Testis (tissue), 3 donors: Measurements from ENCODE around the gene ANTXR1. TPM values are rescaled to one million over a fixed set of nuclear protein-coding genes. Genes with fewer than 3 reads are reported as not detected.

Source experiments
- DNase-seq: peaks from one replicate; pipeline ENCODE4 v3.0.0-alpha.2; 2019
- H3K27ac ChIP-seq, 2 donors: fragments of 200-600 bp; sonication (generic); one replicate each; pipeline ENCODE4 v1.5.1; 2019
- H3K27me3 ChIP-seq: fragments of 200-600 bp; sonication (generic); one replicate; pipeline ENCODE4 v1.5.1; 2019
- H3K36me3 ChIP-seq: fragments of 200-600 bp; sonication (generic); one replicate; pipeline ENCODE4 v1.5.1; 2017; ENCODE audit warnings: low read depth; ENCODE audit errors: missing control alignments
- H3K4me1 ChIP-seq: fragments of 200-600 bp; sonication (generic); one replicate; pipeline ENCODE4 v1.5.1; 2019
- H3K4me3 ChIP-seq, 2 donors: fragments of 200-600 bp; sonication (generic); one replicate each; pipeline ENCODE4 v1.5.1; 2017 to 2019
- H3K9me3 ChIP-seq: fragments of 200-600 bp; sonication (generic); one replicate; pipeline ENCODE4 v1.5.1; 2017
- CTCF ChIP-seq, 3 experiments: fragments of 450-650 bp in 2 of 3; fragments of 200-600 bp in 1 of 3; sonication (generic) in 1 of 3; IDR thresholded peaks; one replicate each; pipeline ENCODE4 v1.5.1; 2016 to 2019; ENCODE audit warnings: antibody characterized with exemption in 3 of 3, mild to moderate bottlenecking in 2 of 3, moderate library complexity in 1 of 3
- POLR2A ChIP-seq: fragments of 450-650 bp; IDR thresholded peaks from one replicate; pipeline ENCODE4 v1.6.1; 2017; ENCODE audit warnings: antibody characterized with exemption, mild to moderate bottlenecking, moderate library complexity
- WGBS, 2 donors: methylation state at CpG; one replicate each; pipeline ENCODE4 v1.1.5; 2018; 5-methylcytosine and 5-hydroxymethylcytosine counted together
- intact Hi-C: fragments of 100-400 bp; cut with DNase I; formaldehyde crosslinking; loops from one replicate; pipeline ENCODE4 v1.15.1; 2023; ENCODE audit warnings: low total_unique reads
- polyA plus RNA-seq: library from polyadenylated mRNA; stranded (reverse); fragments of 350-450 nt; fragmentation: Illumina TruSeq; extraction: RNeasy Lipid Tissue Mini Kit (QIAGEN cat#74804); gene quantifications from one replicate; pipeline ENCODE4 v1.2.3, GENCODE V29; 2014; ENCODE audit warnings: low read depth, low replicate concordance; ENCODE audit not compliant: insufficient read depth
- total RNA-seq, 2 donors: library from RNA; depleted of rRNA; stranded (reverse); fragments of >200 nt; gene quantifications; one replicate each; pipeline ENCODE4 v1.2.3, GENCODE V29; 2016

Gene ANTXR1
- total and polyA plus RNA-seq, 3 donors from 2014 or later, result 16.6 to 35.7 (median 20.1) TPM

GRCh38 chr2:69222953-69223658 is 210.1 kb downstream of the ANTXR1 start:
- Histone ChIP-seq H3K4me3 (no peak overlapping the region), H3K27ac (no peak overlapping the region), H3K36me3 (no peaks in the 10 kb centered on the region), H3K27me3 (no peaks in the 10 kb centered on the region), H3K4me1 (peaks cover 7% of the 10 kb centered on the region), H3K9me3 (no peaks in the 10 kb centered on the region)
- WGBS, 2 donors, result 82 to 83% methylated on average over 3 of the region's 3 CpGs
- no peak for DNase-seq
- TF ChIP-seq CTCF (IDR thresholded peaks at IDR 0.05) (no peak), POLR2A (no peak)
- intact Hi-C loops, result no loop called here

DNA sequence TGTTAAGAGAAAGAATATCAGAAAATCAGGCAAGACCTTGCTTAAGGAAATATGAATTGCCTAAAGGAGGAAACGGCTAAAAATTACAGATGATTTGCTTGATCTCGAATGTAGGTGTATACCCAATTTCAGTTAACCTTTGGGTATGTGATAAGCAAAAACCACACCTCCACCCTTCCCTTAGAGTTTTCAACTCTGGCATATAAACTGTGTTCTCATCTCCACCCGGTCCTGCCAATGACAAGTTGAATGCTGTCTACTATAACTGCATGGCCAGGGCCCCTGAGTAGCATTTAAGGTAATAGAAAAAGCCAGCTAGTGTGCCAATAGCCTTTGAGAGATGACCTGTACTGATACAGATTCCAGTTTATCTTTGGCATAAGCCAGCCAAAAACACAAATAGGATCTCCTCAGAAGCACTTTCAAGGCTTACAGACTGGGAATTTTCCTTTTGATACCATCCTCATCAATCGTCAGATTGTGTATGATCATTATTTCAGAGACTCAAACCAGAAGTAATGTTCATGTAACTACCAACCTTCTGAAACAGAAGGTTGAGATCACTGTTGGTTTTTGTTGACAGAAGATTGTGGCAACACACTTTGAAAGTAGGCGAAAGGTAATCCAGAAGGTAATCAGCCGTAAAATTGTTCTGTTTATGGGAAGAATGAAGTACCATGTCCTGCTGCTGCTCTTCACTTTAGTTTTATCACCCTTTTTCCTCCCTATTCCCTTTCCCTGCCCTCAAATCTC is 211.0 kb downstream of the ANTXR1 start:
- H3K4me1 ChIP-seq, result peaks cover 7% of the 10 kb centered on the region
- H3K27ac ChIP-seq, result no peak overlapping the region
- no peaks in the 10 kb centered on the region for H3K9me3 ChIP-seq
- no peaks in the 10 kb centered on the region for H3K27me3 ChIP-seq
- H3K36me3 ChIP-seq, result no peaks in the 10 kb centered on the region
- no peak for DNase-seq
- 92 to 94% methylated on average over 6 of the region's 6 CpGs for WGBS, 2 donors
- no peak overlapping the region for H3K4me3 ChIP-seq
- intact Hi-C loops, result no loop called here
- TF ChIP-seq CTCF (IDR thresholded peaks at IDR 0.05), result no peak

GRCh38 chr2:69224512-69224837 is 211.5 kb downstream of the ANTXR1 start:
- intact Hi-C loops, result no loop called here
- H3K36me3 ChIP-seq, result no peaks in the 10 kb centered on the region
- no peak for DNase-seq
- TF ChIP-seq CTCF (IDR thresholded peaks at IDR 0.05), result no peak
- TF ChIP-seq POLR2A, result no peak
- H3K27me3 ChIP-seq, result no peaks in the 10 kb centered on the region
- 52 to 59% methylated on average over 3 of the region's 3 CpGs for WGBS, 2 donors
- peaks cover 7% of the 10 kb centered on the region for H3K4me1 ChIP-seq
- H3K9me3 ChIP-seq, result no peaks in the 10 kb centered on the region
- no peak overlapping the region for H3K27ac ChIP-seq
- no peak overlapping the region for H3K4me3 ChIP-seq

DNA sequence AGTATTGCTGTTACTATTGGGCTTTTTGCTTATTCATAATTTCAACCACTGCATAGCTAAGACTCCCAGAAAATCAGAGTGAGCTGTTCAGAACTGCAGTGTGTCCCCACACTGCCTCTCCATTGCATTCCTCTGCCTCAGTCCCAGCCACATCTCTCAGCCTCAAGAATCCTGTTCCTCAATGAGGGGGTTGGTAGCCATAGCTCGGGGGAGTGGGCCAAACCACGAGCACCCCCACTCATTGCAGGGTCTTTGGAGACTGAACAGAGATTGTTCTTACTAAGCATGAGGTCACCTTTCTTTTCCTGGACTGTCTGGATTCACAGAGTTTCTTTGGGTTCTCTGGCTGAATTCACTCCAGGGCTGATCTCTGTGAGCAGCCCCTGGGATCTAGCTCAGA is 213.0 kb downstream of the ANTXR1 start:
- intact Hi-C loops, result no loop called here
- no peaks in the 10 kb centered on the region for H3K36me3 ChIP-seq
- no peak for DNase-seq
- 95 to 100% methylated on average over 1 to 2 of the region's 2 CpGs for WGBS, 2 donors
- no peak for TF ChIP-seq CTCF (IDR thresholded peaks at IDR 0.05)
- TF ChIP-seq POLR2A, result no peak
- H3K4me3 ChIP-seq, result no peak overlapping the region
- H3K27ac ChIP-seq, result no peak overlapping the region
- H3K9me3 ChIP-seq, result no peaks in the 10 kb centered on the region
- no peaks in the 10 kb centered on the region for H3K27me3 ChIP-seq
- H3K4me1 ChIP-seq, result peaks cover 7% of the 10 kb centered on the region
